ENCODE measurements around the gene BNC2. TPM values are rescaled to one million over a fixed set of nuclear protein-coding genes. Genes with fewer than 3 reads are reported as not detected.

BNC2 gene
- total RNA-seq, 1 experiment from 2014 or later: 43.6 TPM

DNA sequence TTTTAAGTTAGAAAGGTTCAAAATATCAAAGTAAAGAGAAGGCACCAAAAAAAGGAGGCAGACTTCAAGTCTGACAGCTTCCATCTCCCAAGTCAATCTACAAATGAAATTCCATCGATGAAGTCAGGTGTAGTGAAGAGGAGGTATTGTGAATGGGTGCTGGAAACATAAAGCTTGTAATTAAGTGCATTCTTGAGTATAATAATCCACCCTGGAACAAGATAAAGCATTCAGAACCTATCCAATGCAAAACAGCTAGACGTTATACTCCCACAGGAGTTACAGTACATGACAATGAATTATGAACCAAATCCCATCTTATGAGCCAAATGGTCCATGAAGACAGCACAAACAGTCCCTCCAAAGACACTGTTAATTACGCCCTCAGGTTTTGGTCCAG lies 22.3 kb downstream of the BNC2 start:
- H3K79me2 ChIP-seq (ENCODE audit: insufficient read depth, low read length): peaks cover 2% of the 10 kb centered on the region; the same call in 1 of the 2 replicates
- no peaks in the 10 kb centered on the region for H3K27me3 Mint-ChIP-seq (ENCODE audit: low read depth)
- no peak for DNase-seq

More for the DNA sequence above, 22.3 kb downstream of the BNC2 start:
- no peak overlapping the region for H2BK120ac ChIP-seq (ENCODE audit: low read depth, low read length, poor library complexity, severe bottlenecking)
- H3K79me1 ChIP-seq (ENCODE audit: insufficient read depth, low read depth, low read length, poor library complexity, severe bottlenecking): peaks cover 7% of the 10 kb centered on the region
- Mint-ChIP-seq H3K4me1 (peaks cover 25 to 26% of the 10 kb centered on the region in 2 experiments), H3K36me3 (ENCODE audit: insufficient read depth in 1 of 3, low read depth in 3 of 3) (peaks cover 0 to 12% (median 2%) of the 10 kb centered on the region in 3 experiments; a peak in 3 of 7 replicates), H3K27ac (peak overlapping the region in 1 of 3 experiments; percentile 30; a peak in 3 of 7 replicates), H3K4me3 (no peak overlapping the region), H3K9me3 (no peaks in the 10 kb centered on the region)
- no peak overlapping the region for H4K8ac ChIP-seq (replicated peaks; ENCODE audit: insufficient read length, low read depth, low read length)
- no peaks in the 10 kb centered on the region for H3K9me3 ChIP-seq (ENCODE audit: control insufficient read depth, low read depth, low read length)
- no peak overlapping the region for H3K23ac ChIP-seq (ENCODE audit: insufficient read length, low read depth, low read length)
- H3K56ac ChIP-seq (ENCODE audit: insufficient read length, low read depth, low read length): no peak overlapping the region
- H4K5ac ChIP-seq (ENCODE audit: insufficient read length, low read depth, low read length): no peak overlapping the region
- H4K20me1 ChIP-seq (ENCODE audit: control insufficient read depth, insufficient read depth, insufficient read length): no peaks in the 10 kb centered on the region
- WGBS (ENCODE audit: extremely low coverage, insufficient read length, low lambda C conversion rate): no CpG with 5 or more reads among the region's 3 CpGs
- TF ChIP-seq, protein P1, sequence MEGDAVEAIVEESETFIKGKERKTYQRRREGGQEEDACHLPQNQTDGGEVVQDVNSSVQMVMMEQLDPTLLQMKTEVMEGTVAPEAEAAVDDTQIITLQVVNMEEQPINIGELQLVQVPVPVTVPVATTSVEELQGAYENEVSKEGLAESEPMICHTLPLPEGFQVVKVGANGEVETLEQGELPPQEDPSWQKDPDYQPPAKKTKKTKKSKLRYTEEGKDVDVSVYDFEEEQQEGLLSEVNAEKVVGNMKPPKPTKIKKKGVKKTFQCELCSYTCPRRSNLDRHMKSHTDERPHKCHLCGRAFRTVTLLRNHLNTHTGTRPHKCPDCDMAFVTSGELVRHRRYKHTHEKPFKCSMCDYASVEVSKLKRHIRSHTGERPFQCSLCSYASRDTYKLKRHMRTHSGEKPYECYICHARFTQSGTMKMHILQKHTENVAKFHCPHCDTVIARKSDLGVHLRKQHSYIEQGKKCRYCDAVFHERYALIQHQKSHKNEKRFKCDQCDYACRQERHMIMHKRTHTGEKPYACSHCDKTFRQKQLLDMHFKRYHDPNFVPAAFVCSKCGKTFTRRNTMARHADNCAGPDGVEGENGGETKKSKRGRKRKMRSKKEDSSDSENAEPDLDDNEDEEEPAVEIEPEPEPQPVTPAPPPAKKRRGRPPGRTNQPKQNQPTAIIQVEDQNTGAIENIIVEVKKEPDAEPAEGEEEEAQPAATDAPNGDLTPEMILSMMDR (conservative IDR thresholded peaks at IDR 0.05): no peak
- H2AFZ ChIP-seq (ENCODE audit: low read length): no peak overlapping the region
- no peak overlapping the region for H2BK12ac ChIP-seq (ENCODE audit: insufficient read length, low read depth, low read length)
- H3K4me1 ChIP-seq (ENCODE audit: insufficient read depth, low read length): peaks cover 4% of the 10 kb centered on the region; the same call in 1 of the 2 replicates
- H2BK20ac ChIP-seq (ENCODE audit: low read depth, low read length, poor library complexity, severe bottlenecking): no peak overlapping the region
- no peak overlapping the region for H3K18ac ChIP-seq (ENCODE audit: insufficient read length, low read depth, low read length)
- H4K91ac ChIP-seq (ENCODE audit: insufficient read length, low read depth, low read length): no peak overlapping the region
- no peak overlapping the region for H3K27ac ChIP-seq (ENCODE audit: insufficient read length, low read depth, low read length)
- H2BK15ac ChIP-seq (ENCODE audit: low read depth, low read length): no peak overlapping the region
- H3K4ac ChIP-seq (ENCODE audit: low read depth, low read length): no peak overlapping the region
- no peak overlapping the region for H2BK5ac ChIP-seq (ENCODE audit: insufficient read length, low read length)
- H3K27me3 ChIP-seq (ENCODE audit: insufficient read depth, low read length): no peaks in the 10 kb centered on the region
- no peaks in the 10 kb centered on the region for H3K23me2 ChIP-seq (ENCODE audit: insufficient read length, low read depth, low read length, poor library complexity, severe bottlenecking)
- H3T11ph ChIP-seq (ENCODE audit: low read length): no peak overlapping the region
- H3K9ac ChIP-seq (ENCODE audit: extremely low read depth, insufficient read length, low read length): no peak overlapping the region
- H3K14ac ChIP-seq (ENCODE audit: insufficient read depth, low read length): no peak overlapping the region
- H2AK5ac ChIP-seq (ENCODE audit: insufficient read length, low read length): no peak overlapping the region
- no peak overlapping the region for H3K4me2 ChIP-seq (ENCODE audit: insufficient read depth, insufficient read length, low read length)

All from H9 (cell line).